HCT116 (cell line): ENCODE results near the gene KCNK3. TPM values are rescaled to one million over a fixed set of nuclear protein-coding genes. Genes with fewer than 3 reads are reported as not detected.

Source experiments
- ATAC-seq: fragments of 200-7000 bp; cut with Tn5 transposase; 2 replicates; pipeline ENCODE4 v1.9.1; 2020; ENCODE audit warnings: mild to moderate bottlenecking, moderate library complexity
- BruUV-seq: library from RNA; stranded (reverse); fragments of 400-500 nt; replicated peaks from 2 replicates; lab custom pipeline; 2021; lab: Mats Ljungman, UMichigan
- CTCF ChIA-PET: fragments of 300-600 bp; sonication (Branson Sonifier 250); formaldehyde crosslinking; loops from one replicate; lab custom pipeline; 2021; ENCODE audit warnings: antibody characterized with exemption; lab: Charles Lee
- POLR2A ChIA-PET: fragments of 300-600, 350-600 bp; sonication (Branson Sonifier 250); formaldehyde crosslinking; loops from one replicate; lab custom pipeline; 2021; ENCODE audit warnings: antibody characterized with exemption; lab: Charles Lee
- RAD21 ChIA-PET, 2 experiments: fragments of 300-600 bp; sonication (Branson Sonifier 250); formaldehyde crosslinking; loops; one replicate each; lab custom pipeline; 2023; ENCODE audit warnings: low total read pairs in 2 of 2; ENCODE audit not compliant: uncharacterized antibody in 2 of 2, unreplicated experiment in 2 of 2, low non-redundant PET in 1 of 2; lab: Charles Lee
- DNase-seq: peaks from one replicate; pipeline ENCODE4 v3.0.0-alpha.2; 2010; ENCODE audit warnings: low read depth, low spot score
- H2AFZ ChIP-seq: fragments of 200-600 bp; shearing (Covaris generic), sonication (generic); 2 replicates; pipeline ENCODE4 v1.6.1; 2017; ENCODE audit warnings: low read depth, mixed run types, mixed read lengths, antibody characterized with exemption, low read length; ENCODE audit not compliant: poor library complexity, severe bottlenecking
- H3K27ac ChIP-seq: 2 replicates; pipeline ENCODE4 v1.5.1; 2012; ENCODE audit warnings: low read depth, low read length
- H3K27me3 ChIP-seq: fragments of 200-600 bp; sonication (generic); 2 replicates; pipeline ENCODE4 v1.6.1; 2016; ENCODE audit warnings: mixed run types, low read length, mixed read lengths; ENCODE audit not compliant: insufficient read depth
- H3K36me3 ChIP-seq, 2 experiments: fragments of 200-500 bp in 1 of 2; fragments of 200-600 bp in 1 of 2; sonication (Bioruptor generic) in 1 of 2; sonication (generic) in 1 of 2; 2 replicates each; pipeline versions ENCODE4 v1.5.1 to v1.6.1; 2014 to 2016; ENCODE audit warnings: low read length in 2 of 2, inconsistent platforms in 1 of 2, mixed read lengths in 1 of 2, mixed run types in 1 of 2; ENCODE audit not compliant: insufficient read depth in 2 of 2, control insufficient read depth in 1 of 2
- H3K4me1 ChIP-seq, 2 experiments: fragments of 200-600 bp in 1 of 2; sonication (generic) in 1 of 2; 2 replicates each; pipeline versions ENCODE4 v1.5.1 to v1.6.1; 2012 to 2017; ENCODE audit warnings: low read length in 2 of 2, inconsistent platforms in 1 of 2, mild to moderate bottlenecking in 1 of 2, mixed read lengths in 1 of 2, mixed run types in 1 of 2, moderate library complexity in 1 of 2; ENCODE audit not compliant: insufficient read depth in 2 of 2, control insufficient read depth in 1 of 2
- H3K4me2 ChIP-seq: fragments of 200-600 bp; sonication (generic); 2 replicates; pipeline ENCODE4 v1.6.1; 2017; ENCODE audit warnings: mixed run types, low read length, mixed read lengths
- H3K4me3 ChIP-seq, 2 experiments: fragments of 200-600 bp in 1 of 2; sonication (generic) in 1 of 2; replicated peaks in 1 of 2; 2 replicates each; pipeline ENCODE4 v1.5.1; 2011 to 2016; ENCODE audit warnings: low read length in 2 of 2, control low read depth in 1 of 2, low read depth in 1 of 2, mild to moderate bottlenecking in 1 of 2, mixed read lengths in 1 of 2, mixed run types in 1 of 2
- H3K79me2 ChIP-seq: fragments of 200-600 bp; sonication (generic); 2 replicates; pipeline ENCODE4 v1.6.1; 2017; ENCODE audit warnings: mild to moderate bottlenecking, mixed run types, low read length, moderate library complexity, mixed read lengths; ENCODE audit not compliant: insufficient read depth
- H3K9ac ChIP-seq: fragments of 200-600 bp; sonication (generic); 2 replicates; pipeline ENCODE4 v1.6.1; 2016; ENCODE audit warnings: low read length, mixed read lengths
- H3K9me2 ChIP-seq: fragments of 200-600 bp; sonication (generic), shearing (Covaris generic); 2 replicates; pipeline ENCODE4 v1.6.1; 2017; ENCODE audit warnings: mixed run types, mild to moderate bottlenecking, moderate library complexity; ENCODE audit not compliant: insufficient read depth
- H3K9me3 ChIP-seq, 2 experiments: fragments of 200-500 bp in 1 of 2; fragments of 200-600 bp in 1 of 2; sonication (Bioruptor generic) in 1 of 2; sonication (generic) in 1 of 2; 2 replicates each; pipeline ENCODE4 v1.6.1; 2014 to 2017; ENCODE audit warnings: low read length in 2 of 2, mixed read lengths in 2 of 2, inconsistent platforms in 1 of 2, low read depth in 1 of 2, mild to moderate bottlenecking in 1 of 2, mixed run types in 1 of 2, moderate library complexity in 1 of 2; ENCODE audit not compliant: control insufficient read depth in 1 of 2, insufficient read depth in 1 of 2
- H4K20me1 ChIP-seq: fragments of 200-600 bp; sonication (generic), shearing (Covaris generic); 2 replicates; pipeline ENCODE4 v1.6.1; 2017; ENCODE audit warnings: mixed run types, mild to moderate bottlenecking, moderate library complexity; ENCODE audit not compliant: insufficient read depth
- ATF3 ChIP-seq: IDR thresholded peaks from 2 replicates; pipeline ENCODE4 v1.6.1; 2012
- CBX3 ChIP-seq: IDR thresholded peaks from 2 replicates; pipeline ENCODE4 v1.6.1; 2012; ENCODE audit warnings: low read depth
- CEBPB ChIP-seq: IDR thresholded peaks from 2 replicates; pipeline ENCODE4 v1.6.1; 2012; ENCODE audit warnings: low read depth
- CTCF ChIP-seq, 3 experiments: fragments of 200-600 bp in 1 of 3; sonication (generic) in 1 of 3; IDR thresholded peaks in 2 of 3; conservative IDR thresholded peaks in 1 of 3; 2 replicates each; pipeline ENCODE4 v1.5.1; 2012 to 2017; ENCODE audit warnings: low read depth in 2 of 3, low read length in 2 of 3, antibody characterized with exemption in 1 of 3, borderline replicate concordance in 1 of 3, control low read depth in 1 of 3, mild to moderate bottlenecking in 1 of 3, mixed read lengths in 1 of 3, mixed run types in 1 of 3, moderate library complexity in 1 of 3; ENCODE audit not compliant: insufficient read depth in 1 of 3
- EGR1 ChIP-seq: IDR thresholded peaks from 2 replicates; pipeline ENCODE4 v1.6.1; 2012; ENCODE audit warnings: low read depth
- ELF1 ChIP-seq: IDR thresholded peaks from 2 replicates; pipeline ENCODE4 v1.6.1; 2012; ENCODE audit warnings: low read depth, borderline replicate concordance
- EZH2phosphoT487 ChIP-seq: fragments of 200-600 bp; IDR thresholded peaks from 2 replicates; pipeline ENCODE4 v1.6.1; 2018; ENCODE audit warnings: antibody characterized with exemption, borderline replicate concordance
- FOSL1 ChIP-seq: IDR thresholded peaks from 2 replicates; pipeline ENCODE4 v1.6.1; 2012; ENCODE audit warnings: low read depth
- JUND ChIP-seq: IDR thresholded peaks from 2 replicates; pipeline ENCODE4 v1.6.1; 2012
- MAX ChIP-seq: IDR thresholded peaks from 2 replicates; pipeline ENCODE4 v1.6.1; 2012
- POLR2A ChIP-seq: IDR thresholded peaks from 2 replicates; pipeline ENCODE4 v1.7.0; 2011; ENCODE audit warnings: borderline replicate concordance; ENCODE audit not compliant: insufficient read depth, insufficient read length; ENCODE audit errors: extremely low read depth
- RAD21 ChIP-seq: IDR thresholded peaks from 2 replicates; pipeline ENCODE4 v1.6.1; 2012; ENCODE audit warnings: low read depth, mild to moderate bottlenecking
- SIN3A ChIP-seq: IDR thresholded peaks from 2 replicates; pipeline ENCODE4 v1.6.1; 2012; ENCODE audit warnings: low read depth
- SRF ChIP-seq: IDR thresholded peaks from 2 replicates; pipeline ENCODE4 v1.6.1; 2012; ENCODE audit warnings: low read depth
- TCF7L2 ChIP-seq: IDR thresholded peaks from 2 replicates; pipeline ENCODE4 v1.7.0; 2011; ENCODE audit warnings: borderline replicate concordance, inconsistent platforms; ENCODE audit not compliant: insufficient read depth, insufficient read length; ENCODE audit errors: extremely low read depth
- YY1 ChIP-seq: IDR thresholded peaks from 2 replicates; pipeline ENCODE4 v1.6.1; 2011; ENCODE audit warnings: low read length, low read depth, moderate library complexity, mild to moderate bottlenecking; ENCODE audit not compliant: insufficient replicate concordance; ENCODE audit errors: extremely low read depth
- ZBTB33 ChIP-seq: IDR thresholded peaks from 2 replicates; pipeline ENCODE4 v1.6.1; 2011; ENCODE audit warnings: mild to moderate bottlenecking, low read length, moderate library complexity; ENCODE audit not compliant: insufficient replicate concordance; ENCODE audit errors: extremely low read depth
- ZNF274 ChIP-seq: fragments of 200-500 bp; sonication (Bioruptor generic); IDR thresholded peaks from 2 replicates; pipeline ENCODE4 v1.6.1; 2014; ENCODE audit warnings: mild to moderate bottlenecking, low read depth, low read length, inconsistent platforms
- intact Hi-C: fragments of 100-400 bp; cut with micrococcal nuclease; formaldehyde crosslinking; loops from 2 replicates; pipeline ENCODE4 v1.10.0; 2022
- total RNA-seq: library from RNA; stranded (reverse); gene quantifications from one replicate; pipeline ENCODE4 v1.2.1, GENCODE V29; 2021; ENCODE audit not compliant: unreplicated experiment

KCNK3 gene
- total RNA-seq, 1 experiment from 2014 or later: 0.71 TPM

- H3K27me3 ChIP-seq: no peaks in the 10 kb centered on the region; the same call in 1 of the 2 replicates
- ChIA-PET POLR2A (no interaction called here), RAD21 (no interaction called here), CTCF (no interaction called here)
- no peaks in the 10 kb centered on the region for H3K36me3 ChIP-seq
- H3K4me3 ChIP-seq: no peak overlapping the region
- DNase-seq (no peak), ATAC-seq (no peak)
- TF ChIP-seq ATF3 (no peak), ELF1 (no peak), POLR2A (no peak), MAX (no peak), RAD21 (no peak), ZNF274 (no peak), TCF7L2 (no peak), CTCF (IDR thresholded peaks at IDR 0.05 in 2 of 3, conservative IDR thresholded peaks at IDR 0.05 in 1 of 3; ENCODE audit: borderline replicate concordance in 1 of 3, insufficient read depth in 1 of 3, low read depth in 2 of 3, low read length in 2 of 3) (no peak), EGR1 (no peak), CEBPB (no peak), SIN3A (no peak), ZBTB33 (no peak), EZH2phosphoT487 (no peak), FOSL1 (no peak), JUND (no peak), SRF (no peak), CBX3 (no peak), YY1 (no peak)
- no peaks in the 10 kb centered on the region; a peak in 1 of 4 replicates for H3K9me3 ChIP-seq
- H3K27ac ChIP-seq: no peak overlapping the region
- BruUV-seq: no TSS peak
- H2AFZ ChIP-seq: no peak overlapping the region
- no peaks in the 10 kb centered on the region for H4K20me1 ChIP-seq
- H3K4me2 ChIP-seq: no peak overlapping the region
- peaks cover 0 to 14% of the 10 kb centered on the region in 2 experiments; a peak in 1 of 4 replicates for H3K4me1 ChIP-seq
- no peak overlapping the region for H3K9ac ChIP-seq
- intact Hi-C loops: no loop called here
- no peaks in the 10 kb centered on the region for H3K9me2 ChIP-seq
- no peaks in the 10 kb centered on the region for H3K79me2 ChIP-seq
Measured at GRCh38 chr2:26674002-26674751, 18.3 kb upstream of the KCNK3 start.
